Nephron (organoid): ENCODE results near the gene PIGX.

Experiments
- H3K27ac Mint-ChIP-seq, 3 experiments: 2 replicates each; pipeline ENCODE4 v1.8.0; 2020; ENCODE audit warnings: mixed read lengths in 3 of 3, mild to moderate bottlenecking in 2 of 3, moderate library complexity in 1 of 3
- H3K27me3 Mint-ChIP-seq: 2 replicates; pipeline ENCODE4 v1.8.0; 2021; ENCODE audit warnings: low read depth, mild to moderate bottlenecking, moderate library complexity, mixed read lengths
- H3K36me3 Mint-ChIP-seq: 2 replicates; pipeline ENCODE4 v1.8.0; 2020; ENCODE audit warnings: low read depth, mixed read lengths
- H3K4me1 Mint-ChIP-seq: 2 replicates; pipeline ENCODE4 v1.8.0; 2020; ENCODE audit warnings: mixed read lengths
- H3K4me3 Mint-ChIP-seq, 3 experiments: 2 replicates each; pipeline ENCODE4 v1.8.0; 2020; ENCODE audit warnings: mild to moderate bottlenecking in 3 of 3, mixed read lengths in 3 of 3, moderate library complexity in 2 of 3
- H3K9me3 Mint-ChIP-seq: 2 replicates; pipeline ENCODE4 v1.8.0; 2020; ENCODE audit warnings: mixed read lengths
- CTCF ChIP-seq, 3 experiments: fragments of 200-600 bp; sonication (generic); IDR thresholded peaks; one replicate each; pipeline ENCODE4 v1.5.0; 2021; ENCODE audit warnings: antibody characterized with exemption in 3 of 3; ENCODE audit not compliant: unreplicated experiment in 3 of 3

PIGX gene

GRCh38 chr3:196736670-196737374 is 24.6 kb downstream of the PIGX start:
- Mint-ChIP-seq H3K36me3 (peaks cover 45% of the 10 kb centered on the region), H3K27me3 (no peaks in the 10 kb centered on the region), H3K9me3 (peaks cover 5% of the 10 kb centered on the region), H3K27ac (no peak overlapping the region), H3K4me3 (no peak overlapping the region), H3K4me1 (peaks cover 10% of the 10 kb centered on the region)
- no peak for TF ChIP-seq CTCF (IDR thresholded peaks at IDR 0.05; ENCODE audit: unreplicated experiment in 3 of 3)

GRCh38 chr3:196737655-196738054 is 25.5 kb downstream of the PIGX start:
- no peak for TF ChIP-seq CTCF (IDR thresholded peaks at IDR 0.05; ENCODE audit: unreplicated experiment in 3 of 3)
- Mint-ChIP-seq H3K27me3 (no peaks in the 10 kb centered on the region), H3K9me3 (peaks cover 5% of the 10 kb centered on the region), H3K4me1 (peaks cover 12% of the 10 kb centered on the region), H3K27ac (no peak overlapping the region), H3K36me3 (peaks cover 44% of the 10 kb centered on the region), H3K4me3 (no peak overlapping the region)

- no peaks in the 10 kb centered on the region for H3K27me3 Mint-ChIP-seq
- peak within 1 kb of the TSS; percentile 95 to 99 (median 96) for H3K4me3 Mint-ChIP-seq
- peaks cover 16% of the 10 kb centered on the region for H3K4me1 Mint-ChIP-seq
Observed at GRCh38 chr3:196739671-196740480, 27.7 kb downstream of the PIGX start, which contains the start of gene PAK2. Gene PAK2 (plus strand): TSS chr3:196739857. CDS start chr3:196782647, 42,790 bp downstream.

GRCh38 chr3:196740481-196741248 is 28.5 kb downstream of the PIGX start:
- Mint-ChIP-seq H3K4me1 (peaks cover 16% of the 10 kb centered on the region), H3K27me3 (no peaks in the 10 kb centered on the region)

More at GRCh38 chr3:196739671-196740480, 27.7 kb downstream of the PIGX start, which contains the start of gene PAK2:
- Mint-ChIP-seq H3K36me3 (peaks cover 34% of the 10 kb centered on the region), H3K27ac (peak within 1 kb of the TSS; percentile 93 to 99 (median 99)), H3K9me3 (peaks cover 5% of the 10 kb centered on the region)
- peak in 1 of 3 experiments; percentile 5 for TF ChIP-seq CTCF (IDR thresholded peaks at IDR 0.05; ENCODE audit: unreplicated experiment in 3 of 3)

More at GRCh38 chr3:196740481-196741248, 28.5 kb downstream of the PIGX start:
- peak overlapping the region; percentile 95 to 99 (median 96) for H3K4me3 Mint-ChIP-seq
- H3K36me3 Mint-ChIP-seq: peaks cover 35% of the 10 kb centered on the region
- no peak for TF ChIP-seq CTCF (IDR thresholded peaks at IDR 0.05; ENCODE audit: unreplicated experiment in 3 of 3)
- H3K9me3 Mint-ChIP-seq: peaks cover 5% of the 10 kb centered on the region
- H3K27ac Mint-ChIP-seq: peak overlapping the region; percentile 93 to 99 (median 99)
